HG02973 (cell line): ENCODE measurements around the gene UPK1A.
"Not testable (repeated sequence)": the region's sequence is repeated elsewhere in the genome, so short reads cannot be mapped to it uniquely, and the experiment has no call there.

Experiments used
- ATAC-seq: cut with Tn5 transposase; IDR thresholded peaks from one replicate; pipeline ENCODE4 v1.9.1; 2021; ENCODE audit warnings: moderate library complexity; ENCODE audit not compliant: unreplicated experiment

The UPK1A gene

GRCh38 chr19:35689836-35690235, 23.5 kb downstream of the UPK1A start:
- ATAC-seq: no peak

GRCh38 chr19:35691106-35691505, 24.8 kb downstream of the UPK1A start:
- ATAC-seq: not testable (repeated sequence)

GRCh38 chr19:35692010-35692409, 25.7 kb downstream of the UPK1A start:
- ATAC-seq: no peak

- no peak for ATAC-seq
These were observed 27.1 kb downstream of the UPK1A start for GRCh38 chr19:35693422-35693821.

GRCh38 chr19:35693835-35694599, 27.7 kb downstream of the UPK1A start:
- ATAC-seq: peak; percentile 78

GRCh38 chr19:35695895-35696422, 29.6 kb downstream of the UPK1A start:
- no peak for ATAC-seq

- ATAC-seq: no peak
These were observed 30.5 kb downstream of the UPK1A start for GRCh38 chr19:35696835-35697234.

GRCh38 chr19:35702223-35703012, 36.1 kb downstream of the UPK1A start:
- peak; percentile 92 for ATAC-seq

GRCh38 chr19:35703343-35703742, 37.0 kb downstream of the UPK1A start:
- ATAC-seq: no peak

GRCh38 chr19:35704218-35704617, 37.9 kb downstream of the UPK1A start, which contains the start of gene ZBTB32:
Gene ZBTB32, plus strand, starts transcription at chr19:35704558. Its CDS starts 10,069 bp downstream, at chr19:35714627.
- no peak for ATAC-seq

- ATAC-seq: no peak
These were observed 42.1 kb downstream of the UPK1A start for GRCh38 chr19:35708391-35708790.

GRCh38 chr19:35710784-35711723, 44.7 kb downstream of the UPK1A start:
- ATAC-seq: no peak

GRCh38 chr19:35712567-35713505, 46.5 kb downstream of the UPK1A start:
- no peak for ATAC-seq

GRCh38 chr19:35713506-35713850, 47.2 kb downstream of the UPK1A start:
- ATAC-seq: no peak

GRCh38 chr19:35713904-35714495, 47.7 kb downstream of the UPK1A start:
- ATAC-seq: no peak

GRCh38 chr19:35714601-35715354, 48.5 kb downstream of the UPK1A start:
- ATAC-seq: no peak

GRCh38 chr19:35715355-35715809, 49.1 kb downstream of the UPK1A start:
- no peak for ATAC-seq

GRCh38 chr19:35715981-35716800, 49.9 kb downstream of the UPK1A start:
- no peak for ATAC-seq
